Suprapubic skin (tissue), 4 donors: ENCODE measurements around the gene MTARC1.

ENCODE experiments used
- EP300 ChIP-seq: sonication (generic); formaldehyde crosslinking; IDR thresholded peaks from one replicate; pipeline ENCODE4 v1.6.1; 2017; ENCODE audit warnings: antibody characterized with exemption
- POLR2A ChIP-seq, 2 donors: fragments of 450-650 bp; IDR thresholded peaks; one replicate each; pipeline ENCODE4 v1.6.1; 2017; ENCODE audit warnings: antibody characterized with exemption in 2 of 2, mild to moderate bottlenecking in 2 of 2, moderate library complexity in 2 of 2
- POLR2AphosphoS5 ChIP-seq, 3 donors: sonication (generic); formaldehyde crosslinking; IDR thresholded peaks; one replicate each; pipeline ENCODE4 v1.6.1; 2017; ENCODE audit warnings: antibody characterized with exemption in 3 of 3
- TF ChIP-seq, protein P1 (sequence below), 2 donors: fragments of 200-600 bp in 1 of 2; fragments of 450-650 bp in 1 of 2; sonication (generic) in 1 of 2; IDR thresholded peaks; one replicate each; pipeline ENCODE4 v1.5.1; 2016 to 2019; ENCODE audit warnings: antibody characterized with exemption in 2 of 2, mild to moderate bottlenecking in 1 of 2, moderate library complexity in 1 of 2

GRCh38 chr1:220791956-220792355, 5.2 kb downstream of the MTARC1 start:
- TF ChIP-seq, protein P1, sequence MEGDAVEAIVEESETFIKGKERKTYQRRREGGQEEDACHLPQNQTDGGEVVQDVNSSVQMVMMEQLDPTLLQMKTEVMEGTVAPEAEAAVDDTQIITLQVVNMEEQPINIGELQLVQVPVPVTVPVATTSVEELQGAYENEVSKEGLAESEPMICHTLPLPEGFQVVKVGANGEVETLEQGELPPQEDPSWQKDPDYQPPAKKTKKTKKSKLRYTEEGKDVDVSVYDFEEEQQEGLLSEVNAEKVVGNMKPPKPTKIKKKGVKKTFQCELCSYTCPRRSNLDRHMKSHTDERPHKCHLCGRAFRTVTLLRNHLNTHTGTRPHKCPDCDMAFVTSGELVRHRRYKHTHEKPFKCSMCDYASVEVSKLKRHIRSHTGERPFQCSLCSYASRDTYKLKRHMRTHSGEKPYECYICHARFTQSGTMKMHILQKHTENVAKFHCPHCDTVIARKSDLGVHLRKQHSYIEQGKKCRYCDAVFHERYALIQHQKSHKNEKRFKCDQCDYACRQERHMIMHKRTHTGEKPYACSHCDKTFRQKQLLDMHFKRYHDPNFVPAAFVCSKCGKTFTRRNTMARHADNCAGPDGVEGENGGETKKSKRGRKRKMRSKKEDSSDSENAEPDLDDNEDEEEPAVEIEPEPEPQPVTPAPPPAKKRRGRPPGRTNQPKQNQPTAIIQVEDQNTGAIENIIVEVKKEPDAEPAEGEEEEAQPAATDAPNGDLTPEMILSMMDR (IDR thresholded peaks at IDR 0.05) = no peak
- TF ChIP-seq POLR2A (IDR thresholded peaks at IDR 0.05) (no peak), EP300 (no peak), POLR2AphosphoS5 (IDR thresholded peaks at IDR 0.05) (no peak)
